Breast epithelium (tissue), 4 donors: Measurements from ENCODE around the gene APOBEC3A. TPM values are rescaled to one million over a fixed set of nuclear protein-coding genes. Genes with fewer than 3 reads are reported as not detected.
"Not testable (repeated sequence)": the region's sequence is repeated elsewhere in the genome, so short reads cannot be mapped to it uniquely, and the experiment has no call there.

ENCODE experiments used
- DNase-seq, 2 donors: peaks; one replicate each; pipeline ENCODE4 v3.0.0-alpha.2; 2019; ENCODE audit warnings: low spot score in 2 of 2
- H3K27ac ChIP-seq, 2 donors: fragments of 200-600 bp; sonication (generic) in 1 of 2; one replicate each; pipeline ENCODE4 v1.5.1; 2016 to 2019; ENCODE audit warnings: mild to moderate bottlenecking in 1 of 2
- H3K27me3 ChIP-seq, 2 donors: fragments of 200-600 bp; sonication (generic) in 1 of 2; one replicate each; pipeline versions ENCODE4 v1.5.1 to v1.6.0; 2017 to 2019; ENCODE audit warnings: control low read depth in 1 of 2, mild to moderate bottlenecking in 1 of 2
- H3K36me3 ChIP-seq: fragments of 200-600 bp; one replicate; pipeline ENCODE4 v1.5.1; 2019
- H3K4me1 ChIP-seq, 2 donors: fragments of 200-600 bp; sonication (generic); one replicate each; pipeline ENCODE4 v1.5.1; 2016 to 2019; ENCODE audit warnings: control low read depth in 1 of 2
- H3K4me3 ChIP-seq, 3 donors: fragments of 200-600 bp; sonication (generic); 1 replicate in 2 of 3; 2 replicates in 1 of 3; pipeline ENCODE4 v1.5.1; 2016 to 2019; ENCODE audit warnings: mild to moderate bottlenecking in 3 of 3, moderate library complexity in 2 of 3
- H3K9me3 ChIP-seq, 2 donors: fragments of 200-600 bp; sonication (generic) in 1 of 2; one replicate each; pipeline ENCODE4 v1.5.1; 2016 to 2019; ENCODE audit warnings: control low read depth in 1 of 2
- POLR2A ChIP-seq: fragments of 450-650 bp; IDR thresholded peaks from one replicate; pipeline ENCODE4 v1.6.1; 2016; ENCODE audit warnings: antibody characterized with exemption, mild to moderate bottlenecking, moderate library complexity
- POLR2AphosphoS5 ChIP-seq, 3 donors: sonication (generic); formaldehyde crosslinking; IDR thresholded peaks; one replicate each; pipeline ENCODE4 v1.6.1; 2017; ENCODE audit warnings: antibody characterized with exemption in 3 of 3
- intact Hi-C: fragments of 100-400 bp; cut with DNase I; formaldehyde crosslinking; loops from one replicate; pipeline ENCODE4 v1.15.1; 2023; ENCODE audit warnings: low total_unique reads
- total RNA-seq, 3 donors: library from RNA; depleted of rRNA; stranded (reverse); fragments of >200 nt; gene quantifications; one replicate each; pipeline ENCODE4 v1.1.0, GENCODE V29; 2016
- TF ChIP-seq, protein P1 (sequence below), 3 donors: fragments of 450-650 bp; IDR thresholded peaks; one replicate each; pipeline ENCODE4 v1.5.1; 2016 to 2017; ENCODE audit warnings: antibody characterized with exemption in 3 of 3, mild to moderate bottlenecking in 3 of 3, moderate library complexity in 3 of 3

Gene APOBEC3A
- total RNA-seq, 3 donors from 2014 or later = 0.44 TPM; not detected in 2

DNA sequence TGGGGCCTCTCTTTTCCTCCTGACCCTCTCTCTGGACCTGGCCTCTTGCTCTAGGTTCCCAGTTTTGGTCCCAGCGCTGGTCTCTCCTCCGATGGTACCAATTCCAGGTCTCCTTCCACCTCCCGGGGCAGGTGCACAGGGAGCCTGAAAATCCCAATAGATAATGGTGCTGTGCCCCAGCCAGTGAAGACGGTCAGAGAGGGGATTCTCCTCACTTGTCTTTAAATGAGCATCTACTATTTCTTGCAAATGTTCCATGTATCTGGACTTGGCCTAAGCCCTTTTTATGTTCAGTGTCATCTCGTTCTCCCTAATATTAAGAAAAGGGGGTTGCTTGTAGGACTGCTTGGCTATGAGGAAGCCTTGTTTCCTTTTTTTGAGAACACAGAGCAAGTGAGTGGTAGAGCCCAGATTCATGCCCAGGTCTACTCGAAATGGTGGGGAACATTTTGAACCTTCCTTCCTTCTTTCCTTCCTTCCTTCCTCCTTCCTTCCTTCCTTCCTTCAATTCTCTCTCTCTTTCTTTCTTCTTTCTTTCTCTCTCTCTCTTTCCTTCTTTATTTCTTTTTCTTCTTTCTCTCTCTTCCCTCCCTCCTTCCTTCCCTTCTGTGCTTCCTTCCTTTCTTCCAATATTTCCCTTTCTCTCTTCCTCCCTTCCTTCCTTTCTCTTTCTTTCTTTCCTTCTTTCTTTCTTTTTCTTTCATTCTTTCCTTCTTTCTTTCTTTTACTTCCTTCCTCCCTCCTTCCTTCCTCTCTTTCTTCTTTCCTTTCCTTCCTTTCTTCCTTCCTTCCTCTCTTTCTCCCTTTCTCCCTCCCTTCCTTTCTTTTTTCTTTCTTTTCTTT, 620 bp downstream of the APOBEC3A start:
- peak in 1 of 2 donors; percentile 10 for DNase-seq

DNA sequence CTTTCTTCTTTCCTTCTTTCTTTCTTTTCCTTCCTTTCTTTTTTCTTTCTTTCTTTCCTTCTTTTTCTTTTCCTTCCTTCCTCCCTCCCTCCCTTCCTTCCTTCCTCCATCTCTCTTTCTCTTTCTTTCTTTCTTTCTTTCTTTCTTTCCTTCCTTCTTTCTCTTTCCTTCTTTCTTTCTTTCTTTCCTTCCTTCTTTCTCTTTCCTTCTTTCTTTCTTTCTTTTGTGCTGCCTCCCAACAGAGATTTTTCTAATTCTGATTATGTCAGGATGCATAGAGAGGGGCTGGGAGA, 1.2 kb downstream of the APOBEC3A start:
- H3K4me1 ChIP-seq, H3K27me3 ChIP-seq, H3K4me3 ChIP-seq, intact Hi-C loops, H3K9me3 ChIP-seq, DNase-seq, H3K27ac ChIP-seq, H3K36me3 ChIP-seq: not testable (repeated sequence)

More for the DNA sequence above, 620 bp downstream of the APOBEC3A start:
- TF ChIP-seq, protein P1, sequence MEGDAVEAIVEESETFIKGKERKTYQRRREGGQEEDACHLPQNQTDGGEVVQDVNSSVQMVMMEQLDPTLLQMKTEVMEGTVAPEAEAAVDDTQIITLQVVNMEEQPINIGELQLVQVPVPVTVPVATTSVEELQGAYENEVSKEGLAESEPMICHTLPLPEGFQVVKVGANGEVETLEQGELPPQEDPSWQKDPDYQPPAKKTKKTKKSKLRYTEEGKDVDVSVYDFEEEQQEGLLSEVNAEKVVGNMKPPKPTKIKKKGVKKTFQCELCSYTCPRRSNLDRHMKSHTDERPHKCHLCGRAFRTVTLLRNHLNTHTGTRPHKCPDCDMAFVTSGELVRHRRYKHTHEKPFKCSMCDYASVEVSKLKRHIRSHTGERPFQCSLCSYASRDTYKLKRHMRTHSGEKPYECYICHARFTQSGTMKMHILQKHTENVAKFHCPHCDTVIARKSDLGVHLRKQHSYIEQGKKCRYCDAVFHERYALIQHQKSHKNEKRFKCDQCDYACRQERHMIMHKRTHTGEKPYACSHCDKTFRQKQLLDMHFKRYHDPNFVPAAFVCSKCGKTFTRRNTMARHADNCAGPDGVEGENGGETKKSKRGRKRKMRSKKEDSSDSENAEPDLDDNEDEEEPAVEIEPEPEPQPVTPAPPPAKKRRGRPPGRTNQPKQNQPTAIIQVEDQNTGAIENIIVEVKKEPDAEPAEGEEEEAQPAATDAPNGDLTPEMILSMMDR (IDR thresholded peaks at IDR 0.05) = no peak
- TF ChIP-seq POLR2AphosphoS5 (IDR thresholded peaks at IDR 0.05) (no peak), POLR2A (no peak)
- no peak overlapping the region for H3K4me3 ChIP-seq
- no peaks in the 10 kb centered on the region for H3K9me3 ChIP-seq
- H3K27ac ChIP-seq = no peak overlapping the region
- H3K36me3 ChIP-seq = no peaks in the 10 kb centered on the region
- intact Hi-C loops = no loop called here
- no peaks in the 10 kb centered on the region for H3K4me1 ChIP-seq
- no peaks in the 10 kb centered on the region for H3K27me3 ChIP-seq

DNA sequence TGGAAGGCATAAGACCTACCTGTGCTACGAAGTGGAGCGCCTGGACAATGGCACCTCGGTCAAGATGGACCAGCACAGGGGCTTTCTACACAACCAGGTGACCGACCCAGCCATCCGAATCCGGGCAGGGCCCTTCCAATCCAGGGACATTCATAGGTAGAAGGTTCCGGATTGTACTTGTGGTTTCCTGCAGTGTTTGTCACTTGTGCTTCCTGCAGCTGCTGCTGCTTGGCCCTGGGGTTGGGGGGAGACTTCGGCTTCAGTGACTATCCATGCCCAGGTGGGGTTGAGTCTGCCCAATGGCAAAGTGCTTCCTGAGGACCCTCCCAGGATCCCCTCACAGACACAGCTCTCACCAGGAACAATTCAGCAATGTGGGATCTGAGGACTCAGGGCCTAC, 2.2 kb downstream of the APOBEC3A start:
- intact Hi-C loops = no loop called here
- Histone ChIP-seq H3K27me3 (no peaks in the 10 kb centered on the region), H3K36me3 (no peaks in the 10 kb centered on the region), H3K9me3 (no peaks in the 10 kb centered on the region), H3K4me1 (no peaks in the 10 kb centered on the region), H3K4me3 (no peak overlapping the region), H3K27ac (no peak overlapping the region)
- TF ChIP-seq POLR2AphosphoS5 (IDR thresholded peaks at IDR 0.05) = no peak
- no peak for TF ChIP-seq POLR2A
- TF ChIP-seq, protein P1 (IDR thresholded peaks at IDR 0.05) = no peak
- DNase-seq = no peak

DNA sequence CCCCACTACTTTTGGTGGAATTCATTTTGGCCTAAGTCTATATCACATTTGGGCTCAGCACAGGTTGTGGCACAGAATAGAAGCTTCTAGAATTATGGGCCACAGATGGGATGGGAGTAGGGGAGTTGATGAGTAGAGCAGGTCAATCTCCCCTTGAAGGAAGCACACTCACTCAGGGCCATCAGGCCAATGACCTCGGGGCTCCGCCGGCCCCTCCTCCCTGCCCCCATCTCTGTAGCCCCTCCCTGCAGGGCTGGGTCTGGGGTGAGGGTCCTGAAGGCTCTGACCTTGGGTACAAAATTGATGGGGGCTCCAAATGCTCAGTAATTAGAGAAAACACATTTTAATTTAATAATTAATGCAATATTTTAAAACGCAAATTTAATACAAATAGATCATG, 3.3 kb downstream of the APOBEC3A start:
- intact Hi-C loops, H3K36me3 ChIP-seq, H3K4me3 ChIP-seq, H3K4me1 ChIP-seq, H3K27me3 ChIP-seq, H3K9me3 ChIP-seq, H3K27ac ChIP-seq: not testable (repeated sequence)
- peak in 1 of 2 donors; percentile 10 for DNase-seq

DNA sequence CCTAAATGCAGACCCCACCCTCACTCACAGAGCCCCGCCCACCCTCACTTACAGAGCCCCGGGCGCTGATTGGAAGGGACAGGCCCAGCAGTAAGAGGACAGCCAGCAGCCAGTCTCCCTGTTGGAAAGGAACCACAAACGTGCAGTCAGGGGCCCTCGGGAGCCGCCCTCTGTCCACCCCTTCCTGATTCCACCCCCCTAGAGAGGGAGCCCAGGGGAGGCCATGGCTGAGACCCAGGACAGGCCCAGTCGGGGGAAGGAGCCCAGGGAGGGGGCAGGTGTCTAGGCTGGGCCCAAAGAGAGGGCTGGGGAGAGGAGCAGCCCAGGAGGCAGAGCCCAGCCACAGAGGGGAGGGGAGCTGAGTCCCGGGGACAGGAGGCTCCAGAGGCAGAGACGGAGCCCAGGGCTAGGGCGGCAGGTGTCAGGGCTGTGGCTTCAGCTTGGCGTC, 5.9 kb downstream of the APOBEC3A start:
- H3K9me3 ChIP-seq, H3K27me3 ChIP-seq, DNase-seq, H3K36me3 ChIP-seq, intact Hi-C loops, H3K4me3 ChIP-seq, H3K4me1 ChIP-seq: not testable (repeated sequence)
- peak overlapping the region in 1 of 2 donors; percentile 35 for H3K27ac ChIP-seq

DNA sequence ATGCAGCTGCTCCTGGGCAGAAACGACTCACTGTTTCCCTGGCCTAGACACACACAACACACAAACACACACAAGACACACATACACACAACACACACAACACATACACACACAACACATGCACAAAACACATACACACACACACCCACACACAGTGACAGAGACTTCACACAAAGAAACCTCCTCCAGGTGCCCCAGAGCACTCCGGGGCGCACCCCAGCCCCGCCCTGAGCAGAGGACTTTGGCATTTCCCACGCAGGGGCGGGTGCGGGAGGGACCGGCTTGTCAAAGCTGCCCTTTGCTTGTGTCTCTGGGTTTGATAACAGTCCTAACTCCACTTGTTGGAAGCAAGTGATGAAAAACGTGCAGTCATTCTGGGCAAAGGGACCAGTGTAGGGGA, 6.5 kb downstream of the APOBEC3A start:
- intact Hi-C loops = loop anchor here (1.0 kb wide), 1 partner anchor 38 kb away; no protein-coding TSS in a partner anchor
- no peaks in the 10 kb centered on the region for H3K9me3 ChIP-seq
- H3K27me3 ChIP-seq = no peaks in the 10 kb centered on the region
- H3K36me3 ChIP-seq = no peaks in the 10 kb centered on the region
- TF ChIP-seq POLR2A = no peak
- TF ChIP-seq, protein P1 (IDR thresholded peaks at IDR 0.05) = no peak
- no peak for TF ChIP-seq POLR2AphosphoS5 (IDR thresholded peaks at IDR 0.05)
- H3K27ac ChIP-seq = no peak overlapping the region
- H3K4me1 ChIP-seq = no peaks in the 10 kb centered on the region
- no peak overlapping the region for H3K4me3 ChIP-seq
- no peak for DNase-seq
